NB4 (cell line): ENCODE measurements around the gene PRICKLE2.

Experiments
- POLR2A ChIP-seq: IDR thresholded peaks from 2 replicates; pipeline ENCODE4 v1.6.1; 2011; ENCODE audit warnings: mild to moderate bottlenecking; ENCODE audit not compliant: insufficient read length; ENCODE audit errors: extremely low read depth
- TF ChIP-seq, protein P1 (sequence below): IDR thresholded peaks from one replicate; pipeline ENCODE4 v1.5.1; 2012; ENCODE audit warnings: low read depth, low read length

GRCh38 chr3:64215103-64215502, 10.2 kb downstream of the PRICKLE2 start:
- TF ChIP-seq POLR2A, result no peak
- TF ChIP-seq, protein P1, sequence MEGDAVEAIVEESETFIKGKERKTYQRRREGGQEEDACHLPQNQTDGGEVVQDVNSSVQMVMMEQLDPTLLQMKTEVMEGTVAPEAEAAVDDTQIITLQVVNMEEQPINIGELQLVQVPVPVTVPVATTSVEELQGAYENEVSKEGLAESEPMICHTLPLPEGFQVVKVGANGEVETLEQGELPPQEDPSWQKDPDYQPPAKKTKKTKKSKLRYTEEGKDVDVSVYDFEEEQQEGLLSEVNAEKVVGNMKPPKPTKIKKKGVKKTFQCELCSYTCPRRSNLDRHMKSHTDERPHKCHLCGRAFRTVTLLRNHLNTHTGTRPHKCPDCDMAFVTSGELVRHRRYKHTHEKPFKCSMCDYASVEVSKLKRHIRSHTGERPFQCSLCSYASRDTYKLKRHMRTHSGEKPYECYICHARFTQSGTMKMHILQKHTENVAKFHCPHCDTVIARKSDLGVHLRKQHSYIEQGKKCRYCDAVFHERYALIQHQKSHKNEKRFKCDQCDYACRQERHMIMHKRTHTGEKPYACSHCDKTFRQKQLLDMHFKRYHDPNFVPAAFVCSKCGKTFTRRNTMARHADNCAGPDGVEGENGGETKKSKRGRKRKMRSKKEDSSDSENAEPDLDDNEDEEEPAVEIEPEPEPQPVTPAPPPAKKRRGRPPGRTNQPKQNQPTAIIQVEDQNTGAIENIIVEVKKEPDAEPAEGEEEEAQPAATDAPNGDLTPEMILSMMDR, result no peak
